Measurements from ENCODE around the gene SEC24B. TPM values are rescaled to one million over a fixed set of nuclear protein-coding genes. Genes with fewer than 3 reads are reported as not detected.
A peak's percentile ranks its signal among the peaks of the same experiment; 100 is the strongest.

The SEC24B gene
- total and polyA plus RNA-seq, 2 experiments from 2014 or later: 9.4 to 32.8 TPM

GRCh38 chr4:109441862-109442458, 8.3 kb downstream of the SEC24B start:
- Mint-ChIP-seq H3K4me3 (no peak overlapping the region), H3K27me3 (ENCODE audit: insufficient read depth, low read depth, poor library complexity) (peaks cover 4% of the 10 kb centered on the region), H3K4me1 (peaks cover 41% of the 10 kb centered on the region), H3K36me3 (ENCODE audit: low read depth) (peaks cover 22% of the 10 kb centered on the region), H3K9me3 (peaks cover 9% of the 10 kb centered on the region), H3K27ac (peak overlapping the region; percentile 75; the same call in 1 of the 2 replicates)
- no peak overlapping the region for H3K4me3 ChIP-seq
- ATAC-seq (peak; percentile 34; the same call in 1 of the 3 replicates), DNase-seq (ENCODE audit: low spot score) (no peak)
- no peak for TF ChIP-seq ZNF462 (CRISPR knock-in tag; IDR thresholded peaks at IDR 0.05)
- no peak for TF ChIP-seq ETS1 (IDR thresholded peaks at IDR 0.05)
- TF ChIP-seq ZNF114 (CRISPR knock-in tag; IDR thresholded peaks at IDR 0.05): no peak
- peaks cover 40% of the 10 kb centered on the region for H4K20me1 ChIP-seq (replicated peaks; ENCODE audit: insufficient read depth)
- no peaks in the 10 kb centered on the region for H3K9me2 ChIP-seq (ENCODE audit: insufficient read depth)
- H3K4me1 ChIP-seq (ENCODE audit: insufficient read depth): peaks cover 6% of the 10 kb centered on the region
- no peaks in the 10 kb centered on the region for H3K27me3 ChIP-seq (ENCODE audit: insufficient read depth)
- no peak overlapping the region for H3K27ac ChIP-seq (ENCODE audit: low read depth)
- H2AFZ ChIP-seq: no peak overlapping the region
- no peak overlapping the region for H3K4me2 ChIP-seq
- peaks cover 100% of the 10 kb centered on the region for H3K79me2 ChIP-seq (replicated peaks; ENCODE audit: insufficient read depth)
- no peaks in the 10 kb centered on the region for H3K36me3 ChIP-seq (ENCODE audit: insufficient read depth)
- no peaks in the 10 kb centered on the region for H3F3A ChIP-seq (replicated peaks; ENCODE audit: low read depth)

All from GM23338 (cell line).